ENCODE measurements around the gene EDRF1.

DNA sequence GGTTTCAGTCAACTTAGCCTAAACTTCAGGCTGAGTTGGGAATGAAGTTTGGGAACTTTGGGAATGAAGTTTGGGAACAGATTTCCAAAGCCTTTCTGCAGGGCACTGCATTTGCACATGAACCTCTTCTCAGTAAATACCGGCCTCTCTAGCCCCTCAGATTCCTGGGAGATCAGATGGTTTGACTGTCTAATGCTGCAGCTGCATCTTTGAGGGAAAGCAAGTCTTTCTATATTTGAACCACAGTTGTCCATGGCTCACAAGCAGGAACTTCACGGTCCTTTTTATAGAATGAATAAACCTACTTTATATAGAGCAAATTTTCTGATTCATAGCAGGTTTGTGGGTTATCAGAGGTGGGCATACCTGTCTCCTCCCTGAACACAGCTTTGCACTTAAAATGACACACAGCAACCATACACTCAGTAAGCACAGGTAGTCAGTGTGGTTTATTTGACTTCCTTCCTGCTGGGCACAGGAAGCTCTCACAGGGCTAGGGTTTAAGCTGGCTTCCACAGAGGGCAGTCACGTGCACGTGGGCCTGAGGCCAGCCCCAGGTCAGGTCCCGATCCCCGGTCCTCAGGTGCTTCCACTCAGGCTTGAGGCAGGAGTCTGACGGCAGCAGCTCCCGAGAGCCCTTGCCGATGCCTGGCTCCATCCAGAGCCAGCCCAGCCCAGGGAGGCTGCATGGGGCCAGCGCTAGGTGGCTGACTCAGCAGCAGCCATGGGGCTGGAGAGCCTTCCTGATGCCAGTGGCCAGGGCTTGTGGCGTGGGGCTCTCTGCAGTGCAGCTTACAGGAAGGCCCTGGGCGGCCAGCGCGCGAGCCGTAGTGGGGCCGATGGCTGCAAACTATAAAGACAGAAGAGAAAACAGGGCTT, 68.9 kb downstream of the EDRF1 start:
- TF ChIP-seq, protein P1, sequence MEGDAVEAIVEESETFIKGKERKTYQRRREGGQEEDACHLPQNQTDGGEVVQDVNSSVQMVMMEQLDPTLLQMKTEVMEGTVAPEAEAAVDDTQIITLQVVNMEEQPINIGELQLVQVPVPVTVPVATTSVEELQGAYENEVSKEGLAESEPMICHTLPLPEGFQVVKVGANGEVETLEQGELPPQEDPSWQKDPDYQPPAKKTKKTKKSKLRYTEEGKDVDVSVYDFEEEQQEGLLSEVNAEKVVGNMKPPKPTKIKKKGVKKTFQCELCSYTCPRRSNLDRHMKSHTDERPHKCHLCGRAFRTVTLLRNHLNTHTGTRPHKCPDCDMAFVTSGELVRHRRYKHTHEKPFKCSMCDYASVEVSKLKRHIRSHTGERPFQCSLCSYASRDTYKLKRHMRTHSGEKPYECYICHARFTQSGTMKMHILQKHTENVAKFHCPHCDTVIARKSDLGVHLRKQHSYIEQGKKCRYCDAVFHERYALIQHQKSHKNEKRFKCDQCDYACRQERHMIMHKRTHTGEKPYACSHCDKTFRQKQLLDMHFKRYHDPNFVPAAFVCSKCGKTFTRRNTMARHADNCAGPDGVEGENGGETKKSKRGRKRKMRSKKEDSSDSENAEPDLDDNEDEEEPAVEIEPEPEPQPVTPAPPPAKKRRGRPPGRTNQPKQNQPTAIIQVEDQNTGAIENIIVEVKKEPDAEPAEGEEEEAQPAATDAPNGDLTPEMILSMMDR (IDR thresholded peaks at IDR 0.05), result no peak
- TF ChIP-seq POLR2A (IDR thresholded peaks at IDR 0.05) (no peak), EP300 (IDR thresholded peaks at IDR 0.05) (no peak), POLR2AphosphoS5 (IDR thresholded peaks at IDR 0.05) (no peak)

All from suprapubic skin (tissue), 4 donors.